Esophagus (tissue), 2 donors: ENCODE measurements around the gene TEX19. TPM values are rescaled to one million over a fixed set of nuclear protein-coding genes. Genes with fewer than 3 reads are reported as not detected.

Experiments
- H3K27ac ChIP-seq, 2 donors: one replicate each; pipeline ENCODE4 v1.5.1; 2013; ENCODE audit warnings: low read depth in 2 of 2, mild to moderate bottlenecking in 2 of 2, inconsistent platforms in 1 of 2, low read length in 1 of 2, moderate library complexity in 1 of 2
- H3K27me3 ChIP-seq, 2 donors: one replicate each; pipeline ENCODE4 v1.6.1; 2013; ENCODE audit warnings: low read length in 2 of 2, control low read depth in 1 of 2, mild to moderate bottlenecking in 1 of 2; ENCODE audit not compliant: insufficient read depth in 2 of 2, control insufficient read depth in 1 of 2
- H3K36me3 ChIP-seq, 2 donors: one replicate each; pipeline ENCODE4 v1.6.1; 2013; ENCODE audit warnings: low read length in 1 of 2; ENCODE audit not compliant: control insufficient read depth in 2 of 2, insufficient read depth in 2 of 2
- H3K4me1 ChIP-seq, 2 donors: one replicate each; pipeline ENCODE4 v1.6.1; 2013; ENCODE audit warnings: low read length in 1 of 2; ENCODE audit not compliant: control insufficient read depth in 2 of 2, insufficient read depth in 2 of 2
- H3K4me3 ChIP-seq, 2 donors: one replicate each; pipeline ENCODE4 v1.5.1; 2013; ENCODE audit warnings: low read length in 2 of 2, mild to moderate bottlenecking in 2 of 2, low read depth in 1 of 2, moderate library complexity in 1 of 2
- H3K9me3 ChIP-seq, 2 donors: one replicate each; pipeline ENCODE4 v1.6.1; 2013; ENCODE audit warnings: mild to moderate bottlenecking in 2 of 2, low read depth in 1 of 2, low read length in 1 of 2, moderate library complexity in 1 of 2; ENCODE audit not compliant: control insufficient read depth in 2 of 2, insufficient read depth in 1 of 2
- WGBS, 2 donors: extraction: QIAGEN DNeasy Blood & Tissue Kit; methylation state at CpG; one replicate each; pipeline ENCODE4 v1.1.7; 2013; 5-methylcytosine and 5-hydroxymethylcytosine counted together
- polyA plus RNA-seq, 2 donors: library from polyadenylated mRNA; stranded (reverse); fragments of 200-250 nt; gene quantifications; one replicate each; pipeline ENCODE4 v1.2.3, GENCODE V29; 2013
- donor health status: healthy with polysubstance abuse.
- donor health status: Bipolar disorder and iron deficiency.

Gene TEX19
- polyA plus RNA-seq, 2 donors: 0.01 TPM; not detected in 1

GRCh38 chr17:82389379-82389778 is 30.3 kb downstream of the TEX19 start:
- H3K27me3 ChIP-seq: peaks cover 0 to 13% of the 10 kb centered on the region in 2 donors
- WGBS, 2 donors: 74 to 80% methylated on average over 10 of the region's 10 CpGs
- no peak overlapping the region for H3K4me3 ChIP-seq
- no peak overlapping the region for H3K27ac ChIP-seq
- no peaks in the 10 kb centered on the region for H3K9me3 ChIP-seq
- H3K36me3 ChIP-seq: peaks cover 0 to 22% of the 10 kb centered on the region in 2 donors
- H3K4me1 ChIP-seq: peaks cover 2 to 22% of the 10 kb centered on the region in 2 donors

- Histone ChIP-seq H3K36me3 (peaks cover 0 to 22% of the 10 kb centered on the region in 2 donors), H3K4me1 (peaks cover 2 to 15% of the 10 kb centered on the region in 2 donors), H3K9me3 (no peaks in the 10 kb centered on the region), H3K27ac (no peak overlapping the region), H3K27me3 (peaks cover 0 to 13% of the 10 kb centered on the region in 2 donors), H3K4me3 (no peak overlapping the region)
- WGBS, 2 donors: 95% methylated on average over 27 to 32 of the region's 34 CpGs
Observed at GRCh38 chr17:82390015-82390859, 31.2 kb downstream of the TEX19 start.

- H3K27me3 ChIP-seq: peaks cover 0 to 8% of the 10 kb centered on the region in 2 donors
- WGBS, 2 donors: 87 to 90% methylated on average over 12 to 13 of the region's 13 CpGs
- no peak overlapping the region for H3K4me3 ChIP-seq
- H3K36me3 ChIP-seq: peaks cover 0 to 22% of the 10 kb centered on the region in 2 donors
- no peak overlapping the region for H3K27ac ChIP-seq
- H3K4me1 ChIP-seq: peaks cover 2 to 15% of the 10 kb centered on the region in 2 donors
- H3K9me3 ChIP-seq: no peaks in the 10 kb centered on the region
Observed at GRCh38 chr17:82390860-82391435, 31.9 kb downstream of the TEX19 start.

GRCh38 chr17:82391496-82392066 is 32.5 kb downstream of the TEX19 start:
- Histone ChIP-seq H3K4me1 (peaks cover 2 to 13% of the 10 kb centered on the region in 2 donors), H3K4me3 (no peak overlapping the region), H3K9me3 (no peaks in the 10 kb centered on the region), H3K27ac (no peak overlapping the region), H3K36me3 (peaks cover 0 to 22% of the 10 kb centered on the region in 2 donors), H3K27me3 (peaks cover 0 to 8% of the 10 kb centered on the region in 2 donors)
- 95% methylated on average over 23 of the region's 23 CpGs for WGBS, 2 donors

- Histone ChIP-seq H3K36me3 (peaks cover 0 to 22% of the 10 kb centered on the region in 2 donors), H3K4me1 (peaks cover 0 to 5% of the 10 kb centered on the region in 2 donors), H3K4me3 (no peak overlapping the region), H3K27me3 (peaks cover 0 to 3% of the 10 kb centered on the region in 2 donors), H3K27ac (no peak overlapping the region), H3K9me3 (no peaks in the 10 kb centered on the region)
- 92 to 94% methylated on average over 28 of the region's 28 CpGs for WGBS, 2 donors
Observed at GRCh38 chr17:82392209-82392920, 33.3 kb downstream of the TEX19 start.

GRCh38 chr17:82392941-82393340 is 33.9 kb downstream of the TEX19 start:
- Histone ChIP-seq H3K27me3 (peaks cover 0 to under 1% of the 10 kb centered on the region in 2 donors), H3K9me3 (no peaks in the 10 kb centered on the region), H3K4me1 (peaks cover 0 to 4% of the 10 kb centered on the region in 2 donors), H3K27ac (no peak overlapping the region), H3K4me3 (no peak overlapping the region), H3K36me3 (peaks cover 0 to 25% of the 10 kb centered on the region in 2 donors)
- WGBS, 2 donors: 91 to 92% methylated on average over 15 of the region's 15 CpGs

GRCh38 chr17:82394278-82394677 is 35.2 kb downstream of the TEX19 start:
- Histone ChIP-seq H3K27ac (no peak overlapping the region), H3K36me3 (peaks cover 0 to 27% of the 10 kb centered on the region in 2 donors), H3K27me3 (no peaks in the 10 kb centered on the region), H3K4me1 (no peaks in the 10 kb centered on the region), H3K9me3 (no peaks in the 10 kb centered on the region), H3K4me3 (no peak overlapping the region)
- WGBS, 2 donors: 89 to 94% methylated on average over 12 of the region's 12 CpGs

GRCh38 chr17:82396601-82397435 is 37.8 kb downstream of the TEX19 start:
- peaks cover 0 to 25% of the 10 kb centered on the region in 2 donors for H3K36me3 ChIP-seq
- WGBS, 2 donors: 73 to 76% methylated on average over 16 to 18 of the region's 19 CpGs

More at GRCh38 chr17:82396601-82397435, 37.8 kb downstream of the TEX19 start:
- no peaks in the 10 kb centered on the region for H3K9me3 ChIP-seq
- no peaks in the 10 kb centered on the region for H3K27me3 ChIP-seq
- H3K4me3 ChIP-seq: no peak overlapping the region
- peaks cover 0 to 5% of the 10 kb centered on the region in 2 donors for H3K4me1 ChIP-seq
- peak overlapping the region in 1 of 2 donors; percentile 23 for H3K27ac ChIP-seq
